Upper lobe of left lung (tissue), 4 donors: ENCODE results near the gene CABYR.

ENCODE experiments used
- EP300 ChIP-seq, 4 donors: sonication (generic); formaldehyde crosslinking; IDR thresholded peaks; one replicate each; pipeline ENCODE4 v1.5.1; 2017; ENCODE audit warnings: antibody characterized with exemption in 4 of 4, control low read depth in 2 of 4
- TF ChIP-seq, protein P1 (sequence below), 6 experiments: fragments of 450-650 bp in 4 of 6; fragments of 200-600 bp in 2 of 6; sonication (generic) in 2 of 6; IDR thresholded peaks; one replicate each; pipeline ENCODE4 v1.5.1; 2016 to 2019; ENCODE audit warnings: antibody characterized with exemption in 6 of 6

DNA sequence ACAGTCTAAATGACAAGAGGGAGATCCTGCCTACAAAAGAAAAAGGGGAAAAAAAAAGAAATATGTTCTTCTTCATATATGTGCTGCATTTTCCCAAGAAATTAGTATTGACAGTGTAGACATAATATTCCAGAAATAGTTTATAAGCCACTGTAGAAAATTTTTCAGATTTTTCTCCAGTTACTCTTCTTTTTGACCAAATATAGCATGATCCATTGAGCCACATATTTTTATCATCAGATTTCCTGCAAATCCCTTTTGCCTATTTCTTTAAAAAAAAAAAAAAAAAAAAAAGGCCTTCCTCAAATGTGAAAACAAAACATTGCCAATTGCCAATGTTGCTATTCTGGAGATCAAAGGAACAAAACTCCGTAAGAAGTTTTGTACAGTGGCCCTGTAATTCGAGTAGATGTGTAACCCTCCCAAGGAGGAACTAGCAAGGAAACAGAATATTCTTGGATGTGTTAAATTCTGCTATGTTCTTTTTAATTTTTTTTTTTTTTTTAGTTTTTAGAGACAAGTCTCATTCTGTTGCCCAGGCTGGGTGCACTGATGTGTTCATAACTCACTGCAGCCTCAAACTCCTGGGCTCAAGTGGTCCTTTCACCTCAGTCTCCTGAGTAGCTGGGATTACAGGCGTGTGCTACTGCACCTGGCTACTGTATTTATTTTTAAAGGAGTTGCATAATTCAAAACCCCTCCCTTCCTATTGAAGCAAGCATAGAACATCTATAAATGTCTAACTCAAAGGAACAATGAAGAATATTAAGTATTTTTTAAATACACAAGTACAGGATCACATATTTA is 12.5 kb upstream of the CABYR start:
- TF ChIP-seq, protein P1, sequence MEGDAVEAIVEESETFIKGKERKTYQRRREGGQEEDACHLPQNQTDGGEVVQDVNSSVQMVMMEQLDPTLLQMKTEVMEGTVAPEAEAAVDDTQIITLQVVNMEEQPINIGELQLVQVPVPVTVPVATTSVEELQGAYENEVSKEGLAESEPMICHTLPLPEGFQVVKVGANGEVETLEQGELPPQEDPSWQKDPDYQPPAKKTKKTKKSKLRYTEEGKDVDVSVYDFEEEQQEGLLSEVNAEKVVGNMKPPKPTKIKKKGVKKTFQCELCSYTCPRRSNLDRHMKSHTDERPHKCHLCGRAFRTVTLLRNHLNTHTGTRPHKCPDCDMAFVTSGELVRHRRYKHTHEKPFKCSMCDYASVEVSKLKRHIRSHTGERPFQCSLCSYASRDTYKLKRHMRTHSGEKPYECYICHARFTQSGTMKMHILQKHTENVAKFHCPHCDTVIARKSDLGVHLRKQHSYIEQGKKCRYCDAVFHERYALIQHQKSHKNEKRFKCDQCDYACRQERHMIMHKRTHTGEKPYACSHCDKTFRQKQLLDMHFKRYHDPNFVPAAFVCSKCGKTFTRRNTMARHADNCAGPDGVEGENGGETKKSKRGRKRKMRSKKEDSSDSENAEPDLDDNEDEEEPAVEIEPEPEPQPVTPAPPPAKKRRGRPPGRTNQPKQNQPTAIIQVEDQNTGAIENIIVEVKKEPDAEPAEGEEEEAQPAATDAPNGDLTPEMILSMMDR (IDR thresholded peaks at IDR 0.05) = no peak
- TF ChIP-seq EP300 (IDR thresholded peaks at IDR 0.05) = no peak
